Kidney (tissue), 14 donors: Measurements from ENCODE around the gene ZNHIT2. TPM values are rescaled to one million over a fixed set of nuclear protein-coding genes. Genes with fewer than 3 reads are reported as not detected.
A peak's percentile ranks its signal among the peaks of the same experiment; 100 is the strongest.

Experiments used
- DNase-seq, 5 donors: peaks; one replicate each; pipeline ENCODE4 v3.0.0-alpha.2; 2013 to 2020
- FAIRE-seq: peaks from 2 replicates; lab custom pipeline; 2012; peaks lifted over from hg19 to GRCh38; lab: Jason Lieb, UNC
- H3K27ac ChIP-seq, 2 donors: one replicate each; pipeline ENCODE4 v1.7.0; 2013; ENCODE audit warnings: low read depth in 2 of 2, low read length in 2 of 2, inconsistent platforms in 1 of 2
- H3K27me3 ChIP-seq: one replicate; pipeline ENCODE4 v1.7.1; 2013; ENCODE audit warnings: low read length, inconsistent platforms; ENCODE audit not compliant: control insufficient read depth, insufficient read depth
- H3K36me3 ChIP-seq, 3 donors: one replicate each; pipeline versions ENCODE4 v1.7.0 to v1.7.1; 2013; ENCODE audit warnings: low read length in 3 of 3, control low read depth in 1 of 3, inconsistent platforms in 1 of 3; ENCODE audit not compliant: insufficient read depth in 3 of 3, control insufficient read depth in 2 of 3
- H3K4me1 ChIP-seq, 3 donors: one replicate each; pipeline versions ENCODE4 v1.7.0 to v1.7.1; 2013; ENCODE audit warnings: low read length in 3 of 3, inconsistent platforms in 1 of 3, low read depth in 1 of 3; ENCODE audit not compliant: control insufficient read depth in 2 of 3, insufficient read depth in 2 of 3
- H3K4me3 ChIP-seq, 3 donors: one replicate each; pipeline versions ENCODE4 v1.7.0 to v1.8.1; 2013; ENCODE audit warnings: low read length in 3 of 3, control low read depth in 1 of 3, inconsistent platforms in 1 of 3
- H3K9ac ChIP-seq, 3 donors: one replicate each; pipeline versions ENCODE4 v1.7.0 to v1.7.1; 2013; ENCODE audit warnings: low read length in 3 of 3, control low read depth in 1 of 3, inconsistent platforms in 1 of 3
- H3K9me3 ChIP-seq, 3 donors: one replicate each; pipeline versions ENCODE4 v1.7.0 to v1.7.1; 2013; ENCODE audit warnings: low read length in 3 of 3, control low read depth in 1 of 3, inconsistent platforms in 1 of 3; ENCODE audit not compliant: control insufficient read depth in 2 of 3, insufficient read depth in 1 of 3
- CTCF ChIP-seq: IDR thresholded peaks from 3 replicates; pipeline ENCODE4 v1.5.1; 2012; ENCODE audit warnings: mild to moderate bottlenecking, moderate library complexity, borderline replicate concordance; ENCODE audit not compliant: insufficient read depth; ENCODE audit errors: extremely low read depth
- intact Hi-C: fragments of 100-400 bp; cut with DNase I; formaldehyde crosslinking; loops from one replicate; pipeline ENCODE4 v1.11.1; 2022
- polyA plus RNA-seq: library from polyadenylated mRNA; stranded (reverse); fragments of 350-450 nt; fragmentation: Illumina TruSeq; extraction: RNeasy Lipid Tissue Mini Kit (QIAGEN cat#74804); gene quantifications from one replicate; pipeline ENCODE4 v1.2.3, GENCODE V29; 2014; ENCODE audit warnings: low read depth, low replicate concordance; ENCODE audit not compliant: insufficient read depth
- total RNA-seq: library from RNA; stranded (reverse); fragmentation: NEBNext Ultra II Directional; extraction: Animal tissue kit (Norgen Biotek cat#: 25700); gene quantifications from one replicate; pipeline ENCODE4 v1.2.1, GENCODE V29; 2021
- donor health status: control.
- donor health status: control.
- donor health status: control.
- donor health status: control.
- donor health status: control.
- donor health status: DM: yes; HTN: yes; CAD: no.
- donor health status: Normal renal cell carcinoma (clear cell type).

Gene ZNHIT2
- total and polyA plus RNA-seq, 2 donors from 2014 or later: 14.0 to 21.1 TPM

- intact Hi-C loops: no loop called here
- H3K27ac ChIP-seq: peak overlapping the region in 1 of 2 donors; percentile 69
- DNase-seq (peak in 2 of 5 donors; percentile 62 to 68), FAIRE-seq (no peak)
- no peaks in the 10 kb centered on the region for H3K27me3 ChIP-seq
- H3K4me3 ChIP-seq: peak overlapping the region; percentile 0 to 47 (median 41)
- H3K9me3 ChIP-seq: no peaks in the 10 kb centered on the region
- H3K4me1 ChIP-seq: peaks cover 0 to 2% (median 0%) of the 10 kb centered on the region in 3 donors
- H3K9ac ChIP-seq: no peak overlapping the region
- TF ChIP-seq CTCF: no peak
- no peaks in the 10 kb centered on the region for H3K36me3 ChIP-seq
Observed at GRCh38 chr11:65165410-65166317, 48.2 kb upstream of the ZNHIT2 start.

- no peak for DNase-seq
Observed at GRCh38 chr11:65163684-65164083, 46.2 kb upstream of the ZNHIT2 start.

GRCh38 chr11:65160643-65161042 is 43.1 kb upstream of the ZNHIT2 start:
- no peak for TF ChIP-seq CTCF
- Histone ChIP-seq H3K27ac (no peak overlapping the region), H3K9me3 (no peaks in the 10 kb centered on the region), H3K27me3 (no peaks in the 10 kb centered on the region), H3K9ac (no peak overlapping the region), H3K4me1 (no peaks in the 10 kb centered on the region), H3K4me3 (no peak overlapping the region), H3K36me3 (no peaks in the 10 kb centered on the region)
- DNase-seq: no peak
- intact Hi-C loops: no loop called here
- FAIRE-seq: no peak

More at GRCh38 chr11:65163684-65164083, 46.2 kb upstream of the ZNHIT2 start:
- H3K4me3 ChIP-seq: no peak overlapping the region
- no peak overlapping the region for H3K27ac ChIP-seq
- no peak for TF ChIP-seq CTCF
- no peak for FAIRE-seq
- no peak overlapping the region for H3K9ac ChIP-seq
- no peaks in the 10 kb centered on the region for H3K9me3 ChIP-seq
- no peaks in the 10 kb centered on the region for H3K4me1 ChIP-seq
- intact Hi-C loops: no loop called here
- no peaks in the 10 kb centered on the region for H3K36me3 ChIP-seq
- no peaks in the 10 kb centered on the region for H3K27me3 ChIP-seq
